GM12874 (cell line): ENCODE data around the gene DNMT3A.

Source experiments
- CTCF ChIP-seq: IDR thresholded peaks from 2 replicates; pipeline ENCODE4 v1.5.1; 2011; ENCODE audit warnings: low read depth, mild to moderate bottlenecking, control low read depth, low read length, moderate library complexity; ENCODE audit not compliant: insufficient read depth

DNMT3A gene

GRCh38 chr2:25255745-25256487 lies 85.8 kb downstream of the DNMT3A start:
- TF ChIP-seq CTCF = no peak

GRCh38 chr2:25254961-25255360 lies 86.8 kb downstream of the DNMT3A start:
- TF ChIP-seq CTCF = no peak

GRCh38 chr2:25253153-25253626 lies 88.5 kb downstream of the DNMT3A start:
- no peak for TF ChIP-seq CTCF

- no peak for TF ChIP-seq CTCF
Measured at GRCh38 chr2:25252291-25253152, 89.2 kb downstream of the DNMT3A start.

GRCh38 chr2:25251422-25252273 lies 90.1 kb downstream of the DNMT3A start:
- no peak for TF ChIP-seq CTCF

DNA sequence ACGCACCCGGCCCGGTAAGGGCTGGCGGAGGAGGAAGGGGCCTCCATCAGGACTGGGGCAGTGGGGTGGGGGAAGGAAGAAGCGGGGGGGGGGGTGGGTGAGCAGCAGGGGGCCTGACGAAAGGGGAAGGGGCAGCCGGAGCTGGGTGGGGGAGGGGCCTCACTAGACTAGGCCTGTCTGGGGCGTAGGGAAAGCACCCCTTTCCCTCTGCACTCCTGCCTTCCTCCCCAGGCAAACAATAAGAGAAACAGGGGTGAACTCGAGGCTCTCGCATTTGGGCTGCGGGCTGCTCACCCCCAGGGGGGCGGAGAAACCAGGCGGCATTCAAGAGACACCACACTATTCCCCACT lies 90.7 kb downstream of the DNMT3A start:
- TF ChIP-seq CTCF = no peak
